GM19043 (cell line): ENCODE results near the gene IFT172.
A peak's percentile ranks its signal among the peaks of the same experiment; 100 is the strongest.
"Not testable (repeated sequence)": the region's sequence is repeated elsewhere in the genome, so short reads cannot be mapped to it uniquely, and the experiment has no call there.

Experiments
- ATAC-seq: cut with Tn5 transposase; IDR thresholded peaks from one replicate; pipeline ENCODE4 v1.9.1; 2021; ENCODE audit warnings: low read depth; ENCODE audit not compliant: unreplicated experiment

The IFT172 gene

DNA sequence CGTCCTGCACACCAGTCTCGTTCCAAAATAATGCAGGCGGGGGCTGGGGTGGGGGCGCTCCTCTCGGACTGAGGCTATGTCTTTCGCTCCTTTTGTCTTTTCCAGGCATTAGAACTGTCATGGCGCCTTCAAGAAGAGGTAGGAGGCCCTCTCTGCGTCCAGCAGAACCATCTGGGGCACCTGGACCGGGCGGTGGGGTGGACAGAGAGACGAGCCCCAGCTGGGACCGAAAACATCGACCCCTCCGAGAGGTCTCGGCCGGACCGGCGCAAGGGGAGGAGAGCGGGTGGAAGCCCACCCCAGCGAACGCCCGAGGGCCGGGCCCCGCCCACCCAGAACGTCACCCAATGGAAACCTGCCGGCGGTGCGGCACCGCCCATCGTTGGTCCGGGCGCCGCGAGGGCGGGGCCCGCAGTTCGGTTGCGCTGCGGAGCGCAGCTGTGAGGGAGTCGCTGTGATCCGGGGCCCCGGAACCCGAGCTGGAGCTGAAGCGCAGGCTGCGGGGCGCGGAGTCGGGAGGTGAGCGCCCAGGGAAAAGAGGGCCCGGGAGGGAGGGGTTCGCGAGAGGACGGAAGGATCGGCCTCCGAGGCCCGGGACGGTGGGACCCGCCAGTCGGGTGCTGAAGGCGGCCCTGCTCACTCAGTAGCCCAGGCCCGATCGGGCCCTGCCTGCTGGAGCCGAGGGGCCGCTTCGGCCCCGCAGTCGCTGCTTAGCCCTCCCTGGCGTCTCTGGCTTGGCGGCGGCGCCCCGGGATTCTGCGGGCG lies 61.1 kb downstream of the IFT172 start, which contains the start of gene NRBP1:
NRBP1 (plus strand) TSS at position 419 of the 765 bp plus-strand sequence. CDS start 4,643 bp downstream, outside the sequence.
- ATAC-seq = peak; percentile 79

- no peak for ATAC-seq
Measured at GRCh38 chr2:27427863-27428212, 61.7 kb downstream of the IFT172 start.

DNA sequence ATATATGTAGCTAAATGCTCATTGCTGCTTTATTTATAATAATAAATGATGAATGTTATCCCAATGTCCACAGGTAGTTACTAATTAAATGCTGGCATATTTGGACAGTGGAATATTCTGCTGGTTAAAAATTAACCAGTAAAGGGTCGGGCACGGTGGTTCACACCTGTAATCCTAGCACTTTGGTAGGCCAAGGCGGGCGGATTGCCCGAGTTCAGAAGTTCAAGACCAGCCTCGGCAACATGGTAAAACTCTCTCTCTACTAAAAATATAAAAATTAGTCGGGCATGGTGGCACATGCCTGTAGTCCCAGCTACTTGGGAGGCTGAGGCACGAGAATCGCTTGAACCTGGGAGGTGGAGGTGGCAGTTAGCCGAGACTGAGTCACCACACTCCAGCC lies 64.5 kb downstream of the IFT172 start:
- ATAC-seq = not testable (repeated sequence)

GRCh38 chr2:27422958-27423357 lies 66.6 kb downstream of the IFT172 start:
- no peak for ATAC-seq

GRCh38 chr2:27421660-27422250 lies 67.8 kb downstream of the IFT172 start:
- no peak for ATAC-seq

DNA sequence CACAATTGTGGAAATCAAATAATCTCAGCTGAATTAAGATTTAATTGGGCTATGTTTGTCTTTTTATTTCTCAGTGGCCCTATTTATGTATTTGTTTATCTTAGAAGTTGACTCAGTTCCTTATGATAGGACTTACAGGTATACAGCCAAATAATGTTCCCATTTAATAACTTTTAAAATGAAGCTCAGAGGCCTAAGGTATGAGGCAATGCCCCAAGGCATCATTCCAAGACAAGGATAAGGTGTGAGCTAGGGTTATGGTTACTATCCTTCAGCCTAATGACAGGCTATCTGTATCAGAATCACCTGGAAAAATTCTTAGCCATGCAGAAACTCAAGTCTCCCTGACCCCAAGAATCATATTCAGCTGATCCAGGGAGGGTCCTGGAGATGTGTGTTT lies 68.5 kb downstream of the IFT172 start:
- ATAC-seq = no peak

DNA sequence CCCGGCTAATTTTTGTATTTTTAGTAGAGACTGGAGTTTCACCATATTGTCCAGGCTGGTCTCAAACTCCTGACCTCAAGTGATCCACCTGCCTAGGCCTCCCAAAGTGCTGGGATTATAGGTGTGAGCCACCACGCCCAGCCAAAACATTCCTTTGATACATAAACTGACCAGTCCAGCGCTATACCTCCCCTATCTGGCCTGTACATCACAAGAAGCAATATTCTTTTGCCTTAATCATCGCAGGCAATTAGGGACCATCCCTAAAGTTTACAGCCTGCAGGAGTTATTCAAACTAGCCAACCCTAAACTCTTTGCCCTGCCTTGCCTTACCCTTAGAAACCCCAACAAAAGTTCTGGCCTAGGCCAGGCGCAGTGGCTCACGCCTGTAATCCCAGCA lies 73.4 kb downstream of the IFT172 start:
- no peak for ATAC-seq

DNA sequence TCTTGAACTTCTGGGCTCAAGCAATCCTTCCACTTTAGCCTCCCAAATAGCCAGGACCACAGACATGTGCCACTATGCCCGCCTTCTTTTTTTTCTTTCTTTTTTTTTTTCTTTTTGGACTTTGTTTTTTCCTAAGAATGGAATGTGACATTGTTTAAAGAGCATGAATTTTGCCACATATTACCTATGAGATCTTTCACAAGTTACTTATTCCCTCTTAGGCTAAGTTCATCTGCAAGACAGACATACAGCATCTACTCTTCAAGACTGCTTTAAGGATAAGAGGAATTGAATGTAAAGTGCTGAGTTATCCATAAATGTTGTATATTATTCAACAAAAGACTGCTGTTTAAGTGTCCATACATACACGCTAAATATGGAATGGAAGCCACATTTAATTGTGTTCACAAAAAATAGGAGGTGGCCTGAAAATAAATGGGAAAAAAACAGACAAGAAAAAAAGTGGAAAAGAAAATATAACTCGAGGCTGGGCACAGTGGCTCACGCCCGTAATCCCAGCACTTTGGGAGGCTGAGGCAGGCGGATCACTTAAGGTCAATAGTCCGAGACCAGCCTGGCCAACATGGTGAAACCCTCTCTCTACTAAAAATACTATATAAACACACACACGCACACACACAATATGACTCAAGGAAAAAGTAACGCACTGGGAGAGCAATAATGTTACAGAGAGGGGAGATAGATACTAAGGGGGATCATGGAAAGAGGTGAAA lies 77.0 kb downstream of the IFT172 start:
- ATAC-seq = no peak

- peak; percentile 93 for ATAC-seq
Measured at GRCh38 chr2:27409321-27410073, 80.0 kb downstream of the IFT172 start, which contains the start of gene PPM1G. TSS of gene PPM1G (minus strand) at chr2:27409591. CDS start at chr2:27409422, 169 bp downstream.

GRCh38 chr2:27408601-27409320 lies 80.8 kb downstream of the IFT172 start:
- ATAC-seq = peak; percentile 5

GRCh38 chr2:27407798-27408491 lies 81.6 kb downstream of the IFT172 start:
- no peak for ATAC-seq

- ATAC-seq = no peak
Measured at GRCh38 chr2:27400348-27401135, 89.0 kb downstream of the IFT172 start.

DNA sequence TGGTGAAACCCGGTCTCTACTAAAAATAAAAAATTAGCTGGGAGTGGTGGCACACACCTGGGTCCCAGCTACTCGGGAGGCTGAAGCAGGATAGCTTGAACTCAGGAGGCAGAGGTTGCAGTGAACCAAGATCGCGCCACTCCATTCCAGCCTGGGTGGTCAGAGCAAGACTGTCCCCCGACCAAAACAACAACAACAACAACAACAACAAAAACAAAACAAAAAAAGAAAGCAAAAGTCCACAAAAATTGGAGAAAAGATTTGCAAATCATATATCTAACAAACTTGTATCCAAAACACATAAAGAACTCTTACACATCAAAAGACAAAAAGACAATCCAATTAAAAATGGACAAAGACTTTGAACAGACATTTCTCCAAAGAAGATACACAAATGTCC lies 90.6 kb downstream of the IFT172 start:
- ATAC-seq = no peak
